H9 (cell line): ENCODE data around the gene FOXN1. TPM values are rescaled to one million over a fixed set of nuclear protein-coding genes. Genes with fewer than 3 reads are reported as not detected.

ENCODE experiments used
- DNase-seq: peaks from one replicate; pipeline ENCODE4 v3.0.0-alpha.2; 2017
- H2AFZ ChIP-seq: one replicate; pipeline ENCODE4 v1.6.1; 2013; ENCODE audit warnings: mild to moderate bottlenecking, low read length, control low read depth, moderate library complexity
- H2AK5ac ChIP-seq: 2 replicates; pipeline ENCODE4 v1.6.1; 2013; ENCODE audit warnings: low read length, control low read depth, mixed read lengths; ENCODE audit not compliant: insufficient read length
- H2BK120ac ChIP-seq: one replicate; pipeline ENCODE4 v1.6.1; 2013; ENCODE audit warnings: low read depth, mild to moderate bottlenecking, low read length, control low read depth, inconsistent platforms; ENCODE audit not compliant: poor library complexity, severe bottlenecking
- H2BK12ac ChIP-seq: 2 replicates; pipeline ENCODE4 v1.6.1; 2013; ENCODE audit warnings: low read length, control low read depth, mixed read lengths, low read depth; ENCODE audit not compliant: insufficient read length
- H2BK15ac ChIP-seq: 2 replicates; pipeline ENCODE4 v1.6.1; 2013; ENCODE audit warnings: low read depth, low read length, control low read depth
- H2BK20ac ChIP-seq: one replicate; pipeline ENCODE4 v1.6.1; 2013; ENCODE audit warnings: low read depth, mild to moderate bottlenecking, low read length, control low read depth, inconsistent platforms; ENCODE audit not compliant: poor library complexity, severe bottlenecking
- H2BK5ac ChIP-seq: 2 replicates; pipeline ENCODE4 v1.6.1; 2013; ENCODE audit warnings: low read length, control low read depth, mixed read lengths; ENCODE audit not compliant: insufficient read length
- H3K14ac ChIP-seq: 2 replicates; pipeline ENCODE4 v1.6.1; 2013; ENCODE audit warnings: low read length, control low read depth; ENCODE audit not compliant: insufficient read depth
- H3K18ac ChIP-seq: 2 replicates; pipeline ENCODE4 v1.6.1; 2013; ENCODE audit warnings: low read depth, mild to moderate bottlenecking, mixed read lengths, low read length, control low read depth; ENCODE audit not compliant: insufficient read length
- H3K23ac ChIP-seq: 2 replicates; pipeline ENCODE4 v1.6.1; 2013; ENCODE audit warnings: low read length, control low read depth, mixed read lengths, low read depth; ENCODE audit not compliant: insufficient read length
- H3K23me2 ChIP-seq: 2 replicates; pipeline ENCODE4 v1.6.1; 2013; ENCODE audit warnings: low read depth, mild to moderate bottlenecking, mixed read lengths, low read length, control low read depth; ENCODE audit not compliant: insufficient read length, poor library complexity, severe bottlenecking
- H3K27ac ChIP-seq: 2 replicates; pipeline ENCODE4 v1.5.1; 2013; ENCODE audit warnings: low read length, control low read depth, mixed read lengths, low read depth; ENCODE audit not compliant: insufficient read length
- H3K27me3 ChIP-seq: 2 replicates; pipeline ENCODE4 v1.6.1; 2013; ENCODE audit warnings: low read length, control low read depth, inconsistent platforms; ENCODE audit not compliant: insufficient read depth
- H3K4ac ChIP-seq: 2 replicates; pipeline ENCODE4 v1.6.1; 2013; ENCODE audit warnings: low read depth, mild to moderate bottlenecking, control low read depth, inconsistent platforms, low read length, moderate library complexity
- H3K4me1 ChIP-seq: 2 replicates; pipeline ENCODE4 v1.6.1; 2013; ENCODE audit warnings: low read length, control low read depth, inconsistent platforms; ENCODE audit not compliant: insufficient read depth
- H3K4me2 ChIP-seq: 2 replicates; pipeline ENCODE4 v1.6.1; 2013; ENCODE audit warnings: low read length, control low read depth, mixed read lengths; ENCODE audit not compliant: insufficient read length, insufficient read depth
- H3K56ac ChIP-seq: 2 replicates; pipeline ENCODE4 v1.6.1; 2013; ENCODE audit warnings: low read depth, mild to moderate bottlenecking, mixed read lengths, low read length, control low read depth; ENCODE audit not compliant: insufficient read length
- H3K79me1 ChIP-seq: 2 replicates; pipeline ENCODE4 v1.6.1; 2013; ENCODE audit warnings: low read depth, mild to moderate bottlenecking, moderate library complexity, low read length, control low read depth, inconsistent platforms; ENCODE audit not compliant: insufficient read depth, poor library complexity, severe bottlenecking
- H3K79me2 ChIP-seq: 2 replicates; pipeline ENCODE4 v1.6.1; 2013; ENCODE audit warnings: low read length, control low read depth, inconsistent platforms; ENCODE audit not compliant: insufficient read depth
- H3K9ac ChIP-seq: 2 replicates; pipeline ENCODE4 v1.6.1; 2013; ENCODE audit warnings: low read length, control low read depth, mixed read lengths; ENCODE audit not compliant: insufficient read length; ENCODE audit errors: extremely low read depth
- H3K9me3 ChIP-seq: one replicate; pipeline ENCODE4 v1.6.1; 2013; ENCODE audit warnings: low read depth, low read length, inconsistent platforms; ENCODE audit not compliant: control insufficient read depth
- H3T11ph ChIP-seq: one replicate; pipeline ENCODE4 v1.6.1; 2013; ENCODE audit warnings: mild to moderate bottlenecking, low read length, control low read depth, inconsistent platforms
- H4K20me1 ChIP-seq: one replicate; pipeline ENCODE4 v1.6.1; 2013; ENCODE audit not compliant: control insufficient read depth, insufficient read length, insufficient read depth
- H4K5ac ChIP-seq: 2 replicates; pipeline ENCODE4 v1.6.1; 2013; ENCODE audit warnings: low read depth, mild to moderate bottlenecking, mixed read lengths, low read length, control low read depth; ENCODE audit not compliant: insufficient read length
- H4K8ac ChIP-seq: replicated peaks from 2 replicates; pipeline ENCODE4 v1.6.1; 2013; ENCODE audit warnings: low read length, control low read depth, mixed read lengths, low read depth; ENCODE audit not compliant: insufficient read length
- H4K91ac ChIP-seq: 2 replicates; pipeline ENCODE4 v1.6.1; 2013; ENCODE audit warnings: low read depth, mild to moderate bottlenecking, moderate library complexity, mixed read lengths, low read length, control low read depth; ENCODE audit not compliant: insufficient read length
- H3K27ac Mint-ChIP-seq, 3 experiments: 2 replicates in 2 of 3; 3 replicates in 1 of 3; pipeline ENCODE4 v1.8.0; 2020 to 2021; ENCODE audit warnings: mixed read lengths in 3 of 3, mild to moderate bottlenecking in 1 of 3, moderate library complexity in 1 of 3
- H3K27me3 Mint-ChIP-seq: 2 replicates; pipeline ENCODE4 v1.8.0; 2021; ENCODE audit warnings: low read depth, mild to moderate bottlenecking, moderate library complexity, mixed read lengths
- H3K36me3 Mint-ChIP-seq, 3 experiments: 2 replicates in 2 of 3; 3 replicates in 1 of 3; pipeline ENCODE4 v1.8.0; 2020 to 2021; ENCODE audit warnings: low read depth in 3 of 3, mixed read lengths in 3 of 3; ENCODE audit not compliant: insufficient read depth in 1 of 3
- H3K4me1 Mint-ChIP-seq, 2 experiments: 2 replicates each; pipeline ENCODE4 v1.8.0; 2020; ENCODE audit warnings: mixed read lengths in 2 of 2
- H3K4me3 Mint-ChIP-seq, 2 experiments: 2 replicates in 1 of 2; 3 replicates in 1 of 2; pipeline ENCODE4 v1.8.0; 2020 to 2021; ENCODE audit warnings: mild to moderate bottlenecking in 2 of 2, mixed read lengths in 2 of 2, moderate library complexity in 1 of 2
- H3K9me3 Mint-ChIP-seq, 2 experiments: 2 replicates in 1 of 2; 3 replicates in 1 of 2; pipeline ENCODE4 v1.8.0; 2020; ENCODE audit warnings: mild to moderate bottlenecking in 2 of 2, mixed read lengths in 2 of 2, moderate library complexity in 1 of 2
- CTCF ChIP-seq: fragments of 200-600 bp; sonication (generic); conservative IDR thresholded peaks from 3 replicates; pipeline ENCODE4 v1.8.0; 2021; ENCODE audit warnings: antibody characterized with exemption, mild to moderate bottlenecking
- WGBS: extraction: QIAGEN DNeasy Blood & Tissue Kit; methylation state at CpG from one replicate; pipeline ENCODE4 v1.1.7; 2013; ENCODE audit warnings: missing lambda C conversion rate, low lambda C conversion rate, mixed read lengths; ENCODE audit not compliant: insufficient read length; ENCODE audit errors: extremely low coverage; 5-methylcytosine and 5-hydroxymethylcytosine counted together
- total RNA-seq: library from RNA; stranded (reverse); gene quantifications from 2 replicates; pipeline ENCODE4 v1.2.1, GENCODE V29; 2021

Gene FOXN1
- total RNA-seq, 1 experiment from 2014 or later = not detected

- H3K18ac ChIP-seq = no peak overlapping the region
These were observed 7.3 kb upstream of the FOXN1 start for GRCh38 chr17:28498652-28499363.

More at GRCh38 chr17:28498652-28499363, 7.3 kb upstream of the FOXN1 start:
- H2BK15ac ChIP-seq = no peak overlapping the region
- Mint-ChIP-seq H3K9me3 (no peaks in the 10 kb centered on the region), H3K4me1 (peaks cover 18 to 40% of the 10 kb centered on the region in 2 experiments), H3K4me3 (no peak overlapping the region), H3K27me3 (peaks cover 3% of the 10 kb centered on the region), H3K36me3 (no peaks in the 10 kb centered on the region; a peak in 1 of 7 replicates), H3K27ac (no peak overlapping the region)
- no peak overlapping the region for H2BK20ac ChIP-seq
- H2AFZ ChIP-seq = no peak overlapping the region
- no peak overlapping the region for H2BK5ac ChIP-seq
- H3K79me2 ChIP-seq = no peaks in the 10 kb centered on the region
- no peak overlapping the region for H3K4me2 ChIP-seq
- H3K9me3 ChIP-seq = no peaks in the 10 kb centered on the region
- H2BK120ac ChIP-seq = no peak overlapping the region
- no peaks in the 10 kb centered on the region for H4K20me1 ChIP-seq
- no peak overlapping the region; the same call in 1 of the 2 replicates for H3K14ac ChIP-seq
- no peak overlapping the region for H3K27ac ChIP-seq
- no peaks in the 10 kb centered on the region for H3K27me3 ChIP-seq
- no peak overlapping the region for H3K9ac ChIP-seq
- no peak for TF ChIP-seq CTCF
- DNase-seq = no peak
- no peak overlapping the region for H3T11ph ChIP-seq
- H2BK12ac ChIP-seq = no peak overlapping the region
- H4K8ac ChIP-seq = no peak overlapping the region
- no peak overlapping the region for H4K5ac ChIP-seq
- no peak overlapping the region for H3K4ac ChIP-seq
- H3K79me1 ChIP-seq = no peaks in the 10 kb centered on the region
- H3K23me2 ChIP-seq = no peaks in the 10 kb centered on the region
- no peak overlapping the region for H4K91ac ChIP-seq
- no CpG with 5 or more reads among the region's 12 CpGs for WGBS
- peaks cover 2% of the 10 kb centered on the region; the same call in 1 of the 2 replicates for H3K4me1 ChIP-seq
- H2AK5ac ChIP-seq = no peak overlapping the region
- H3K56ac ChIP-seq = no peak overlapping the region
- H3K23ac ChIP-seq = no peak overlapping the region
